GM12878 (cell line): ENCODE results near the gene CANT1. TPM values are rescaled to one million over a fixed set of nuclear protein-coding genes. Genes with fewer than 3 reads are reported as not detected.

Source experiments
- ATAC-seq: fragments of 200-7000 bp; cut with Tn5 transposase; 3 replicates; pipeline ENCODE4 v1.9.1; 2020; ENCODE audit warnings: mild to moderate bottlenecking, moderate library complexity
- BruUV-seq: library from RNA; stranded (reverse); fragments of 400-500 nt; replicated peaks from 2 replicates; lab custom pipeline; 2021; lab: Mats Ljungman, UMichigan
- CTCF ChIA-PET: fragments of 300-600 bp; sonication (Branson Sonifier 250); formaldehyde crosslinking; extraction: SDS; loops from one replicate; lab custom pipeline; 2021; ENCODE audit warnings: inconsistent platforms; lab: Yijun Ruan, JAX
- POLR2A ChIA-PET: fragments of 350-600 bp; formaldehyde crosslinking; extraction: SDS; loops from one replicate; lab custom pipeline; 2021; ENCODE audit warnings: inconsistent platforms; lab: Charles Lee
- RAD21 ChIA-PET: fragments of 300-600 bp; sonication (Branson Sonifier 250); formaldehyde crosslinking; loops from one replicate; lab custom pipeline; 2023; ENCODE audit warnings: antibody characterized with exemption; ENCODE audit not compliant: unreplicated experiment; lab: Charles Lee
- SMC1A ChIA-PET: fragments of 300-600 bp; sonication (Branson Sonifier 250); formaldehyde crosslinking; loops from one replicate; lab custom pipeline; 2023; ENCODE audit not compliant: unreplicated experiment, uncharacterized antibody; lab: Charles Lee
- DNase-seq: peaks from one replicate; pipeline ENCODE4 v3.0.0-alpha.2; 2011; ENCODE audit warnings: low read depth, low spot score
- FAIRE-seq: peaks from 3 replicates; lab custom pipeline; 2011; peaks lifted over from hg19 to GRCh38; lab: Jason Lieb, UNC
- H2AFZ ChIP-seq: 2 replicates; pipeline ENCODE4 v1.6.0; 2011; ENCODE audit warnings: low read depth, low read length, control low read depth; ENCODE audit not compliant: control insufficient read depth
- H3K27ac ChIP-seq: 2 replicates; pipeline ENCODE4 v1.5.1; 2011; ENCODE audit warnings: control low read depth; ENCODE audit not compliant: control insufficient read depth, insufficient read depth
- H3K27me3 ChIP-seq, 2 experiments: replicated peaks in 1 of 2; 2 replicates each; pipeline versions ENCODE4 v1.6.0 to v1.6.1; 2011; ENCODE audit warnings: low read length in 1 of 2; ENCODE audit not compliant: control insufficient read depth in 2 of 2, insufficient read depth in 2 of 2
- H3K36me3 ChIP-seq, 2 experiments: 2 replicates each; pipeline ENCODE4 v1.5.1; 2011; ENCODE audit warnings: low read length in 1 of 2; ENCODE audit not compliant: control insufficient read depth in 2 of 2, insufficient read depth in 2 of 2
- H3K4me1 ChIP-seq: 2 replicates; pipeline ENCODE4 v1.6.1; 2011; ENCODE audit warnings: mild to moderate bottlenecking, low read length, moderate library complexity, mixed read lengths; ENCODE audit not compliant: control insufficient read depth, insufficient read depth
- H3K4me2 ChIP-seq: 2 replicates; pipeline ENCODE4 v1.6.0; 2011; ENCODE audit warnings: control low read depth; ENCODE audit not compliant: control insufficient read depth, insufficient read depth
- H3K4me3 ChIP-seq: fragments of 200-600 bp; sonication (generic); 2 replicates; pipeline ENCODE4 v1.5.1; 2016
- H3K79me2 ChIP-seq: 2 replicates; pipeline ENCODE4 v1.6.0; 2011; ENCODE audit warnings: low read length; ENCODE audit not compliant: control insufficient read depth, insufficient read depth
- H3K9ac ChIP-seq: 2 replicates; pipeline ENCODE4 v1.8.0; 2011; ENCODE audit warnings: low read length, control low read depth, mixed read lengths; ENCODE audit not compliant: control insufficient read depth, insufficient read depth
- H3K9me3 ChIP-seq: replicated peaks from 3 replicates; pipeline ENCODE4 v1.5.1; 2011; ENCODE audit warnings: mild to moderate bottlenecking, low read length; ENCODE audit not compliant: control insufficient read depth, insufficient read depth
- H4K20me1 ChIP-seq: 2 replicates; pipeline ENCODE4 v1.6.0; 2011; ENCODE audit not compliant: control insufficient read depth, insufficient read depth
- PKNOX1 ChIP-seq: fragments of 450-650 bp; IDR thresholded peaks from 2 replicates; pipeline ENCODE4 v1.6.1; 2016; ENCODE audit warnings: mild to moderate bottlenecking
- RB1 ChIP-seq: fragments of 450-650 bp; formaldehyde crosslinking; IDR thresholded peaks from 2 replicates; pipeline ENCODE4 v1.6.1; 2017; ENCODE audit warnings: mild to moderate bottlenecking, borderline replicate concordance
- RBBP5 ChIP-seq: fragments of 200-600 bp; sonication (generic); conservative IDR thresholded peaks from 2 replicates; pipeline ENCODE4 v1.6.1; 2016
- SMC3 ChIP-seq: IDR thresholded peaks from 2 replicates; pipeline ENCODE4 v1.6.1; 2011; ENCODE audit warnings: low read length, improper control_type of control experiment, borderline replicate concordance
- WGBS: methylation state at CpG from one replicate; pipeline ENCODE4 v1.1.6; 2016; ENCODE audit warnings: low lambda C conversion rate; ENCODE audit not compliant: insufficient replicate concordance, insufficient coverage; ENCODE audit errors: missing lambda C conversion rate; 5-methylcytosine and 5-hydroxymethylcytosine counted together
- in situ Hi-C: fragments of 300-500 bp; cut with MboI; formaldehyde crosslinking; loops from 9 replicates; pipeline ENCODE4 v1.14.3; 2018; ENCODE audit warnings: mixed read lengths
- intact Hi-C: fragments of 100-400 bp; cut with micrococcal nuclease; formaldehyde crosslinking; loops from one replicate; pipeline ENCODE4 v1.14.2; 2022; ENCODE audit not compliant: unreplicated experiment
- polyA plus RNA-seq, 11 experiments: library from polyadenylated mRNA; depleted of rRNA in 4 of 11; unstranded in 6 of 11; stranded (reverse) in 5 of 11; fragments of >200 nt; fragmentation: Nextera tagmentation in 4 of 11; fragmentation: Illumina TruSeq in 1 of 11; extraction: Ambion mirVana in 4 of 11; extraction: Trizol in 1 of 11; gene quantifications; 1 replicate in 1 of 11; 2 replicates in 10 of 11; pipeline versions ENCODE4 v1.2.1 to v1.2.3, GENCODE V29; 2011 to 2016; ENCODE audit warnings: inconsistent platforms in 2 of 11, missing spikeins in 2 of 11, low read depth in 1 of 11
- total RNA-seq, 4 experiments: library from RNA; depleted of rRNA in 3 of 4; stranded (reverse); fragments of >200 nt in 3 of 4; fragmentation: Illumina TruSeq in 1 of 4; extraction: Trizol in 1 of 4; gene quantifications; 2 replicates each; pipeline versions ENCODE4 v1.2.1 to v1.2.3, GENCODE V29; 2013 to 2021

CANT1 gene
- total and polyA plus RNA-seq, 10 of the 15 experiments (the other 5 are each of a cell fraction or from before 2014, with no cell fraction given), result 2.2 to 59.2 (median 20.2) TPM

GRCh38 chr17:79035686-79036085 lies 26.1 kb upstream of the CANT1 start (continued):
- no peak for TF ChIP-seq SMC3

GRCh38 chr17:79034931-79035485 lies 25.4 kb upstream of the CANT1 start:
- DNase-seq, result no peak

More at GRCh38 chr17:79034931-79035485, 25.4 kb upstream of the CANT1 start:
- ChIA-PET POLR2A (no interaction called here), SMC1A (no interaction called here), CTCF (interaction anchor here (0.6 to 1.4 kb wide), 5 partner anchors 10 to 126 kb away, joined by 3 to 5 read pairs (median 3); no protein-coding TSS in a partner anchor), RAD21 (no interaction called here)
- no peak overlapping the region for H2AFZ ChIP-seq
- H3K4me3 ChIP-seq, result no peak overlapping the region
- no peaks in the 10 kb centered on the region for H3K9me3 ChIP-seq
- H3K27me3 ChIP-seq, result no peaks in the 10 kb centered on the region; a peak in 1 of 4 replicates
- intact Hi-C loops, result no loop called here
- in situ Hi-C loops, result no loop called here
- H3K79me2 ChIP-seq, result no peaks in the 10 kb centered on the region
- WGBS, result 19% methylated on average over 8 of the region's 8 CpGs
- FAIRE-seq (no peak), ATAC-seq (no peak)
- H3K36me3 ChIP-seq, result no peaks in the 10 kb centered on the region
- H4K20me1 ChIP-seq, result no peaks in the 10 kb centered on the region
- H3K4me1 ChIP-seq, result peaks cover 10% of the 10 kb centered on the region
- BruUV-seq, result no TSS peak
- H3K27ac ChIP-seq, result no peak overlapping the region
- TF ChIP-seq RBBP5, result no peak
- TF ChIP-seq RB1, result no peak
- 0 out of 2 replicates have a peak, but pooled peaks have one; percentile 20 for TF ChIP-seq PKNOX1
- TF ChIP-seq, all 136 proteins: peak for 1
- Histone ChIP-seq H3K9ac (no peak overlapping the region), H3K4me2 (no peak overlapping the region)
